Measurements from ENCODE around the gene SLC22A23.

SLC22A23 gene

GRCh38 chr6:3310703-3311102 is 146.1 kb downstream of the SLC22A23 start:
- no peak overlapping the region for H3K27ac ChIP-seq (ENCODE audit: low read length)
- no peaks in the 10 kb centered on the region for H3K9me2 ChIP-seq (replicated peaks; ENCODE audit: insufficient read depth, low read length)
- no peak overlapping the region for H3K4me2 ChIP-seq (ENCODE audit: low read depth, low read length)
- TF ChIP-seq CTCF (IDR thresholded peaks at IDR 0.05; ENCODE audit: low read length) (no peak), EZH2phosphoT487 (IDR thresholded peaks at IDR 0.05; ENCODE audit: low read length) (no peak), EZH2 (optimal IDR thresholded peaks at IDR 0.05; ENCODE audit: low read depth, low read length) (no peak)
- no peak overlapping the region for H3K4me3 ChIP-seq (ENCODE audit: low read length)
- H3K36me3 ChIP-seq (replicated peaks; ENCODE audit: insufficient read depth, low read length), result no peaks in the 10 kb centered on the region
- no peaks in the 10 kb centered on the region for H3K4me1 ChIP-seq (ENCODE audit: low read length)
- no peaks in the 10 kb centered on the region for H3F3A ChIP-seq (ENCODE audit: insufficient read depth, low read length)
- no peak for DNase-seq
- H4K20me1 ChIP-seq (ENCODE audit: insufficient read depth, low read length), result no peaks in the 10 kb centered on the region
- no peaks in the 10 kb centered on the region for H3K79me2 ChIP-seq (ENCODE audit: low read length)
- H3K9ac ChIP-seq (ENCODE audit: low read length), result no peak overlapping the region
- no peak overlapping the region for H2AFZ ChIP-seq (ENCODE audit: low read length)
- H3K9me3 ChIP-seq (replicated peaks; ENCODE audit: insufficient read depth, low read length), result no peaks in the 10 kb centered on the region
- H3K27me3 ChIP-seq (replicated peaks; ENCODE audit: insufficient read depth, low read length), result no peaks in the 10 kb centered on the region

GRCh38 chr6:3310051-3310448 is 146.8 kb downstream of the SLC22A23 start:
- TF ChIP-seq EZH2phosphoT487 (IDR thresholded peaks at IDR 0.05; ENCODE audit: low read length), result no peak
- no peak for TF ChIP-seq EZH2 (optimal IDR thresholded peaks at IDR 0.05; ENCODE audit: low read depth, low read length)
- no peak for TF ChIP-seq CTCF (IDR thresholded peaks at IDR 0.05; ENCODE audit: low read length)
- Histone ChIP-seq H3K79me2 (ENCODE audit: low read length) (no peaks in the 10 kb centered on the region), H3K4me3 (ENCODE audit: low read length) (no peak overlapping the region), H3K4me2 (ENCODE audit: low read depth, low read length) (no peak overlapping the region), H3K27ac (ENCODE audit: low read length) (peak overlapping the region; percentile 4; the same call in 1 of the 2 replicates), H3F3A (ENCODE audit: insufficient read depth, low read length) (no peaks in the 10 kb centered on the region), H3K9ac (ENCODE audit: low read length) (no peak overlapping the region), H3K4me1 (ENCODE audit: low read length) (no peaks in the 10 kb centered on the region), H3K36me3 (replicated peaks; ENCODE audit: insufficient read depth, low read length) (no peaks in the 10 kb centered on the region), H2AFZ (ENCODE audit: low read length) (no peak overlapping the region), H3K9me3 (replicated peaks; ENCODE audit: insufficient read depth, low read length) (no peaks in the 10 kb centered on the region), H3K27me3 (replicated peaks; ENCODE audit: insufficient read depth, low read length) (no peaks in the 10 kb centered on the region), H3K9me2 (replicated peaks; ENCODE audit: insufficient read depth, low read length) (no peaks in the 10 kb centered on the region), H4K20me1 (ENCODE audit: insufficient read depth, low read length) (no peaks in the 10 kb centered on the region)
- no peak for DNase-seq

- Histone ChIP-seq H4K20me1 (ENCODE audit: insufficient read depth, low read length) (no peaks in the 10 kb centered on the region), H3K9me2 (replicated peaks; ENCODE audit: insufficient read depth, low read length) (no peaks in the 10 kb centered on the region), H3K4me1 (ENCODE audit: low read length) (no peaks in the 10 kb centered on the region), H3K79me2 (ENCODE audit: low read length) (no peaks in the 10 kb centered on the region), H3K9ac (ENCODE audit: low read length) (no peak overlapping the region), H3K4me3 (ENCODE audit: low read length) (no peak overlapping the region), H3K4me2 (ENCODE audit: low read depth, low read length) (no peak overlapping the region), H3K27ac (ENCODE audit: low read length) (peak overlapping the region; percentile 4; the same call in 1 of the 2 replicates), H3K27me3 (replicated peaks; ENCODE audit: insufficient read depth, low read length) (no peaks in the 10 kb centered on the region), H3K36me3 (replicated peaks; ENCODE audit: insufficient read depth, low read length) (no peaks in the 10 kb centered on the region), H2AFZ (ENCODE audit: low read length) (no peak overlapping the region), H3F3A (ENCODE audit: insufficient read depth, low read length) (no peaks in the 10 kb centered on the region), H3K9me3 (replicated peaks; ENCODE audit: insufficient read depth, low read length) (no peaks in the 10 kb centered on the region)
- TF ChIP-seq EZH2phosphoT487 (IDR thresholded peaks at IDR 0.05; ENCODE audit: low read length), result no peak
- no peak for TF ChIP-seq EZH2 (optimal IDR thresholded peaks at IDR 0.05; ENCODE audit: low read depth, low read length)
- no peak for TF ChIP-seq CTCF (IDR thresholded peaks at IDR 0.05; ENCODE audit: low read length)
- peak; percentile 66 for DNase-seq
These were observed 147.3 kb downstream of the SLC22A23 start for GRCh38 chr6:3309391-3310050.

Data from MM.1S (cell line).